GM23338 (cell line): ENCODE measurements around the gene TNNT1.

Source experiments
- ZNF114 ChIP-seq: fragments of 250-450 bp; sonication (Bioruptor Pico); IDR thresholded peaks from 2 replicates; pipeline ENCODE4 v1.5.0; 2020; ENCODE audit warnings: mild to moderate bottlenecking, moderate library complexity
- TF ChIP-seq, protein P1 (sequence below), 2 experiments: fragments of 200-600 bp in 1 of 2; sonication (generic) in 1 of 2; conservative IDR thresholded peaks; 2 replicates each; pipeline versions ENCODE4 v1.5.1 to v1.6.1; 2016 to 2017; ENCODE audit warnings: antibody characterized with exemption in 2 of 2, low read depth in 2 of 2, mild to moderate bottlenecking in 2 of 2, moderate library complexity in 1 of 2

DNA sequence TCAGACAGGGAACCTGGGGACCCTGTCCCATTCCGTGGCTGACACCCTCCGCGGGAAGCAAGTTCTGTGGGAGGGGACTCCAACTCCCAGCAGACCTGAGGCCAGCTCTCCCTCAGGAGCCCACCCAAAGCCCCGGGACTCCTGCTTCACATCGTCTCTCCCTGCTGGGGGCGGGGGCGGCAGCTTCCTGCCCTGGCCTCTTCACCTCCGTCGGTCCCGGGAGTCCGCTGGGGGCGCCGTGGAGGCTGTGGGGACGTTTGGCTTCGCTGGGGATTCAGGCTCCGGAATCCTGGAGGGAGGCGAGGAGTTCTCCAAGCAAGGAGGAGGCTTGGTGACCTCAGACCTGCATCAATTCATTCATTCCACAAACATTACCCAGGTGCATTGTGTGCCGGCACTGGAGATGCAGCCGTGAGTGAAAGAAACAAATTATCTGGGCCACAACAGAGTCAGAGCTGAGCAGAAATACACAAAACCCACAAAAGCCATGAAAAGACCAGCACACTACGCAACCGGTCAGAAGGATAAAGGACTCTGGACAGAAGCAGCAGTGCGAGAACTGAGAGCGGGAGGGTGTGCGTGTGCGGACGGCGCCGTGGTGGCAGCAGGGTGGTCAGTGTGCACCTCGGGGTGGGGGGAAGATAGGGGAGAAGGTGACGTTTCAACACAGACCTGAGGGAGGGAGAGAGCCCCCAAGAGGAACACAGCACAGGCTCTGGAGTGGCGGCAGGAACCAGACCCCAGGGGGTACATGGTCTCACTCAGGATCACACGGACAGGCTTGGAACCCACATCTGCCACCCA is 54.3 kb downstream of the TNNT1 start:
- TF ChIP-seq, protein P1, sequence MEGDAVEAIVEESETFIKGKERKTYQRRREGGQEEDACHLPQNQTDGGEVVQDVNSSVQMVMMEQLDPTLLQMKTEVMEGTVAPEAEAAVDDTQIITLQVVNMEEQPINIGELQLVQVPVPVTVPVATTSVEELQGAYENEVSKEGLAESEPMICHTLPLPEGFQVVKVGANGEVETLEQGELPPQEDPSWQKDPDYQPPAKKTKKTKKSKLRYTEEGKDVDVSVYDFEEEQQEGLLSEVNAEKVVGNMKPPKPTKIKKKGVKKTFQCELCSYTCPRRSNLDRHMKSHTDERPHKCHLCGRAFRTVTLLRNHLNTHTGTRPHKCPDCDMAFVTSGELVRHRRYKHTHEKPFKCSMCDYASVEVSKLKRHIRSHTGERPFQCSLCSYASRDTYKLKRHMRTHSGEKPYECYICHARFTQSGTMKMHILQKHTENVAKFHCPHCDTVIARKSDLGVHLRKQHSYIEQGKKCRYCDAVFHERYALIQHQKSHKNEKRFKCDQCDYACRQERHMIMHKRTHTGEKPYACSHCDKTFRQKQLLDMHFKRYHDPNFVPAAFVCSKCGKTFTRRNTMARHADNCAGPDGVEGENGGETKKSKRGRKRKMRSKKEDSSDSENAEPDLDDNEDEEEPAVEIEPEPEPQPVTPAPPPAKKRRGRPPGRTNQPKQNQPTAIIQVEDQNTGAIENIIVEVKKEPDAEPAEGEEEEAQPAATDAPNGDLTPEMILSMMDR (conservative IDR thresholded peaks at IDR 0.05; ENCODE audit: low read depth in 2 of 2) = peak; percentile 60 to 68
- no peak for TF ChIP-seq ZNF114 (CRISPR knock-in tag)
